H9 (cell line): ENCODE measurements around the gene APOLD1. TPM values are rescaled to one million over a fixed set of nuclear protein-coding genes. Genes with fewer than 3 reads are reported as not detected.
"Not testable (repeated sequence)": the region's sequence is repeated elsewhere in the genome, so short reads cannot be mapped to it uniquely, and the experiment has no call there.

ENCODE experiments used
- DNase-seq: peaks from one replicate; pipeline ENCODE4 v3.0.0-alpha.2; 2017
- H2AFZ ChIP-seq: one replicate; pipeline ENCODE4 v1.6.1; 2013; ENCODE audit warnings: mild to moderate bottlenecking, low read length, control low read depth, moderate library complexity
- H2AK5ac ChIP-seq: 2 replicates; pipeline ENCODE4 v1.6.1; 2013; ENCODE audit warnings: low read length, control low read depth, mixed read lengths; ENCODE audit not compliant: insufficient read length
- H2BK120ac ChIP-seq: one replicate; pipeline ENCODE4 v1.6.1; 2013; ENCODE audit warnings: low read depth, mild to moderate bottlenecking, low read length, control low read depth, inconsistent platforms; ENCODE audit not compliant: poor library complexity, severe bottlenecking
- H2BK12ac ChIP-seq: 2 replicates; pipeline ENCODE4 v1.6.1; 2013; ENCODE audit warnings: low read length, control low read depth, mixed read lengths, low read depth; ENCODE audit not compliant: insufficient read length
- H2BK15ac ChIP-seq: 2 replicates; pipeline ENCODE4 v1.6.1; 2013; ENCODE audit warnings: low read depth, low read length, control low read depth
- H2BK20ac ChIP-seq: one replicate; pipeline ENCODE4 v1.6.1; 2013; ENCODE audit warnings: low read depth, mild to moderate bottlenecking, low read length, control low read depth, inconsistent platforms; ENCODE audit not compliant: poor library complexity, severe bottlenecking
- H2BK5ac ChIP-seq: 2 replicates; pipeline ENCODE4 v1.6.1; 2013; ENCODE audit warnings: low read length, control low read depth, mixed read lengths; ENCODE audit not compliant: insufficient read length
- H3K14ac ChIP-seq: 2 replicates; pipeline ENCODE4 v1.6.1; 2013; ENCODE audit warnings: low read length, control low read depth; ENCODE audit not compliant: insufficient read depth
- H3K18ac ChIP-seq: 2 replicates; pipeline ENCODE4 v1.6.1; 2013; ENCODE audit warnings: low read depth, mild to moderate bottlenecking, mixed read lengths, low read length, control low read depth; ENCODE audit not compliant: insufficient read length
- H3K23ac ChIP-seq: 2 replicates; pipeline ENCODE4 v1.6.1; 2013; ENCODE audit warnings: low read length, control low read depth, mixed read lengths, low read depth; ENCODE audit not compliant: insufficient read length
- H3K23me2 ChIP-seq: 2 replicates; pipeline ENCODE4 v1.6.1; 2013; ENCODE audit warnings: low read depth, mild to moderate bottlenecking, mixed read lengths, low read length, control low read depth; ENCODE audit not compliant: insufficient read length, poor library complexity, severe bottlenecking
- H3K27ac ChIP-seq: 2 replicates; pipeline ENCODE4 v1.5.1; 2013; ENCODE audit warnings: low read length, control low read depth, mixed read lengths, low read depth; ENCODE audit not compliant: insufficient read length
- H3K27me3 ChIP-seq: 2 replicates; pipeline ENCODE4 v1.6.1; 2013; ENCODE audit warnings: low read length, control low read depth, inconsistent platforms; ENCODE audit not compliant: insufficient read depth
- H3K4ac ChIP-seq: 2 replicates; pipeline ENCODE4 v1.6.1; 2013; ENCODE audit warnings: low read depth, mild to moderate bottlenecking, control low read depth, inconsistent platforms, low read length, moderate library complexity
- H3K4me1 ChIP-seq: 2 replicates; pipeline ENCODE4 v1.6.1; 2013; ENCODE audit warnings: low read length, control low read depth, inconsistent platforms; ENCODE audit not compliant: insufficient read depth
- H3K4me2 ChIP-seq: 2 replicates; pipeline ENCODE4 v1.6.1; 2013; ENCODE audit warnings: low read length, control low read depth, mixed read lengths; ENCODE audit not compliant: insufficient read length, insufficient read depth
- H3K56ac ChIP-seq: 2 replicates; pipeline ENCODE4 v1.6.1; 2013; ENCODE audit warnings: low read depth, mild to moderate bottlenecking, mixed read lengths, low read length, control low read depth; ENCODE audit not compliant: insufficient read length
- H3K79me1 ChIP-seq: 2 replicates; pipeline ENCODE4 v1.6.1; 2013; ENCODE audit warnings: low read depth, mild to moderate bottlenecking, moderate library complexity, low read length, control low read depth, inconsistent platforms; ENCODE audit not compliant: insufficient read depth, poor library complexity, severe bottlenecking
- H3K79me2 ChIP-seq: 2 replicates; pipeline ENCODE4 v1.6.1; 2013; ENCODE audit warnings: low read length, control low read depth, inconsistent platforms; ENCODE audit not compliant: insufficient read depth
- H3K9ac ChIP-seq: 2 replicates; pipeline ENCODE4 v1.6.1; 2013; ENCODE audit warnings: low read length, control low read depth, mixed read lengths; ENCODE audit not compliant: insufficient read length; ENCODE audit errors: extremely low read depth
- H3K9me3 ChIP-seq: one replicate; pipeline ENCODE4 v1.6.1; 2013; ENCODE audit warnings: low read depth, low read length, inconsistent platforms; ENCODE audit not compliant: control insufficient read depth
- H3T11ph ChIP-seq: one replicate; pipeline ENCODE4 v1.6.1; 2013; ENCODE audit warnings: mild to moderate bottlenecking, low read length, control low read depth, inconsistent platforms
- H4K20me1 ChIP-seq: one replicate; pipeline ENCODE4 v1.6.1; 2013; ENCODE audit not compliant: control insufficient read depth, insufficient read length, insufficient read depth
- H4K5ac ChIP-seq: 2 replicates; pipeline ENCODE4 v1.6.1; 2013; ENCODE audit warnings: low read depth, mild to moderate bottlenecking, mixed read lengths, low read length, control low read depth; ENCODE audit not compliant: insufficient read length
- H4K8ac ChIP-seq: replicated peaks from 2 replicates; pipeline ENCODE4 v1.6.1; 2013; ENCODE audit warnings: low read length, control low read depth, mixed read lengths, low read depth; ENCODE audit not compliant: insufficient read length
- H4K91ac ChIP-seq: 2 replicates; pipeline ENCODE4 v1.6.1; 2013; ENCODE audit warnings: low read depth, mild to moderate bottlenecking, moderate library complexity, mixed read lengths, low read length, control low read depth; ENCODE audit not compliant: insufficient read length
- H3K27ac Mint-ChIP-seq, 3 experiments: 2 replicates in 2 of 3; 3 replicates in 1 of 3; pipeline ENCODE4 v1.8.0; 2020 to 2021; ENCODE audit warnings: mixed read lengths in 3 of 3, mild to moderate bottlenecking in 1 of 3, moderate library complexity in 1 of 3
- H3K27me3 Mint-ChIP-seq: 2 replicates; pipeline ENCODE4 v1.8.0; 2021; ENCODE audit warnings: low read depth, mild to moderate bottlenecking, moderate library complexity, mixed read lengths
- H3K36me3 Mint-ChIP-seq, 3 experiments: 2 replicates in 2 of 3; 3 replicates in 1 of 3; pipeline ENCODE4 v1.8.0; 2020 to 2021; ENCODE audit warnings: low read depth in 3 of 3, mixed read lengths in 3 of 3; ENCODE audit not compliant: insufficient read depth in 1 of 3
- H3K4me1 Mint-ChIP-seq, 2 experiments: 2 replicates each; pipeline ENCODE4 v1.8.0; 2020; ENCODE audit warnings: mixed read lengths in 2 of 2
- H3K4me3 Mint-ChIP-seq, 2 experiments: 2 replicates in 1 of 2; 3 replicates in 1 of 2; pipeline ENCODE4 v1.8.0; 2020 to 2021; ENCODE audit warnings: mild to moderate bottlenecking in 2 of 2, mixed read lengths in 2 of 2, moderate library complexity in 1 of 2
- H3K9me3 Mint-ChIP-seq, 2 experiments: 2 replicates in 1 of 2; 3 replicates in 1 of 2; pipeline ENCODE4 v1.8.0; 2020; ENCODE audit warnings: mild to moderate bottlenecking in 2 of 2, mixed read lengths in 2 of 2, moderate library complexity in 1 of 2
- CTCF ChIP-seq: fragments of 200-600 bp; sonication (generic); conservative IDR thresholded peaks from 3 replicates; pipeline ENCODE4 v1.8.0; 2021; ENCODE audit warnings: antibody characterized with exemption, mild to moderate bottlenecking
- WGBS: extraction: QIAGEN DNeasy Blood & Tissue Kit; methylation state at CpG from one replicate; pipeline ENCODE4 v1.1.7; 2013; ENCODE audit warnings: missing lambda C conversion rate, low lambda C conversion rate, mixed read lengths; ENCODE audit not compliant: insufficient read length; ENCODE audit errors: extremely low coverage; 5-methylcytosine and 5-hydroxymethylcytosine counted together
- total RNA-seq: library from RNA; stranded (reverse); gene quantifications from 2 replicates; pipeline ENCODE4 v1.2.1, GENCODE V29; 2021

APOLD1 gene
- total RNA-seq, 1 experiment from 2014 or later = 0.48 TPM

- no peak overlapping the region for H2BK20ac ChIP-seq
- no peaks in the 10 kb centered on the region for H3K4me1 ChIP-seq
- no peak overlapping the region for H2BK15ac ChIP-seq
- H2BK120ac ChIP-seq = no peak overlapping the region
- H2AFZ ChIP-seq = no peak overlapping the region
- H4K8ac ChIP-seq = no peak overlapping the region
- no peak overlapping the region for H3K23ac ChIP-seq
- no peak for DNase-seq
- Mint-ChIP-seq H3K4me3 (no peak overlapping the region), H3K27me3 (peaks cover 5% of the 10 kb centered on the region), H3K4me1 (peaks cover 7 to 8% of the 10 kb centered on the region in 2 experiments), H3K27ac (no peak overlapping the region; a peak in 1 of 7 replicates), H3K9me3 (no peaks in the 10 kb centered on the region), H3K36me3 (no peaks in the 10 kb centered on the region; a peak in 2 of 7 replicates)
- no peak overlapping the region for H3K14ac ChIP-seq
- H3K27me3 ChIP-seq = no peaks in the 10 kb centered on the region
- H2AK5ac ChIP-seq = no peak overlapping the region
- no peak overlapping the region for H3K9ac ChIP-seq
- no peak overlapping the region for H2BK12ac ChIP-seq
- H3K79me2 ChIP-seq = no peaks in the 10 kb centered on the region
- H3K4me2 ChIP-seq = no peak overlapping the region
- no peaks in the 10 kb centered on the region for H3K79me1 ChIP-seq
- no peak overlapping the region for H3K18ac ChIP-seq
- H3K56ac ChIP-seq = no peak overlapping the region
- no peak overlapping the region for H3T11ph ChIP-seq
- no peak overlapping the region for H4K91ac ChIP-seq
- H3K23me2 ChIP-seq = no peaks in the 10 kb centered on the region
- H3K27ac ChIP-seq = no peak overlapping the region
- no peak overlapping the region for H4K5ac ChIP-seq
- no peak for TF ChIP-seq CTCF
- H2BK5ac ChIP-seq = no peak overlapping the region
- no peaks in the 10 kb centered on the region for H4K20me1 ChIP-seq
- no peak overlapping the region for H3K4ac ChIP-seq
- no CpG with 5 or more reads among the region's 9 CpGs for WGBS
- H3K9me3 ChIP-seq = no peaks in the 10 kb centered on the region
Observed at GRCh38 chr12:12800406-12801180, 15.1 kb downstream of the APOLD1 start.

GRCh38 chr12:12801656-12802055 lies 16.2 kb downstream of the APOLD1 start:
- not testable (repeated sequence) for H3K14ac ChIP-seq, H3K4me2 ChIP-seq, H2BK15ac ChIP-seq, H3K4ac ChIP-seq, H3K79me1 ChIP-seq, H4K5ac ChIP-seq, H3K9ac ChIP-seq, H3K23ac ChIP-seq, H3K23me2 ChIP-seq, H3K27ac ChIP-seq, H3K56ac ChIP-seq, H3K79me2 ChIP-seq, DNase-seq, H3T11ph ChIP-seq, H3K27ac Mint-ChIP-seq, H3K27me3 Mint-ChIP-seq, H2BK120ac ChIP-seq, H2BK12ac ChIP-seq, H4K91ac ChIP-seq, H3K27me3 ChIP-seq, H3K9me3 Mint-ChIP-seq, H3K4me1 ChIP-seq, H2BK20ac ChIP-seq, H2AFZ ChIP-seq, H3K18ac ChIP-seq, H4K8ac ChIP-seq, H2AK5ac ChIP-seq, H3K4me1 Mint-ChIP-seq, H4K20me1 ChIP-seq, H3K36me3 Mint-ChIP-seq, H3K4me3 Mint-ChIP-seq, H2BK5ac ChIP-seq, H3K9me3 ChIP-seq
- no CpG with 5 or more reads among the region's 4 CpGs for WGBS
